Mucosa of stomach (tissue), 1 donor: ENCODE measurements around the gene OSBPL10.

Experiments used
- H3K27me3 ChIP-seq: one replicate; pipeline ENCODE4 v1.7.0; 2013; ENCODE audit warnings: mild to moderate bottlenecking, low read length; ENCODE audit not compliant: control insufficient read depth, insufficient read depth
- H3K36me3 ChIP-seq: one replicate; pipeline ENCODE4 v1.7.0; 2013; ENCODE audit warnings: low read length; ENCODE audit not compliant: control insufficient read depth, insufficient read depth
- H3K4me1 ChIP-seq: one replicate; pipeline ENCODE4 v1.7.0; 2013; ENCODE audit warnings: mild to moderate bottlenecking, low read length; ENCODE audit not compliant: control insufficient read depth, insufficient read depth
- H3K4me3 ChIP-seq: one replicate; pipeline ENCODE4 v1.7.0; 2013; ENCODE audit warnings: low read length
- H3K9ac ChIP-seq: one replicate; pipeline ENCODE4 v1.7.0; 2013; ENCODE audit warnings: mild to moderate bottlenecking, low read length, moderate library complexity
- H3K9me3 ChIP-seq: one replicate; pipeline ENCODE4 v1.7.0; 2013; ENCODE audit warnings: mild to moderate bottlenecking, low read length, moderate library complexity; ENCODE audit not compliant: control insufficient read depth
- donor health status: Pancreatic carcinoma.

The OSBPL10 gene

GRCh38 chr3:31763731-31764130, 217.3 kb downstream of the OSBPL10 start:
- Histone ChIP-seq H3K9ac (no peak overlapping the region), H3K9me3 (no peaks in the 10 kb centered on the region), H3K27me3 (no peaks in the 10 kb centered on the region), H3K4me1 (no peaks in the 10 kb centered on the region), H3K4me3 (no peak overlapping the region), H3K36me3 (no peaks in the 10 kb centered on the region)

DNA sequence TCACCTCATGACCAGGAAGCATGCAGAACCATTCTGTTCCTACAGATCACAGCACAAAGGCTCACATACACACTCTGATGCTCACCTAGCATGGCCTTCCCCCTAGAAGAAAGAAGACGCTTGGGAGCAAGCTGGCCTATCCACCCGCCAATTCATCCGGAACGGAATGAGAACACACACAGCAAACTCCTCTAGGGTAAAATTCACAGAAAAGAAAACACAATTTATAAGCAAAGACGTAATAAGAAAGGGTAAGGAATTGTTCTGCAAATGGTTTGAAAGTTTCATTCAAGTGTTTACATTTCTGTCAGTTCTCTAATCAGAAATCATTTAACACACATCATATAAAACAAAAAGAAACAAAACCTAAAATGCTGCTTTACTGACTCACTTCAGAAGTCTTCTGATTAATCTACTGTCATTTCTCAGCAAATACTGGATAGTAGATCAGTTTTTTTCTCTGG, 218.1 kb downstream of the OSBPL10 start:
- Histone ChIP-seq H3K4me1 (no peaks in the 10 kb centered on the region), H3K36me3 (no peaks in the 10 kb centered on the region), H3K9me3 (no peaks in the 10 kb centered on the region), H3K4me3 (no peak overlapping the region), H3K9ac (no peak overlapping the region), H3K27me3 (no peaks in the 10 kb centered on the region)

DNA sequence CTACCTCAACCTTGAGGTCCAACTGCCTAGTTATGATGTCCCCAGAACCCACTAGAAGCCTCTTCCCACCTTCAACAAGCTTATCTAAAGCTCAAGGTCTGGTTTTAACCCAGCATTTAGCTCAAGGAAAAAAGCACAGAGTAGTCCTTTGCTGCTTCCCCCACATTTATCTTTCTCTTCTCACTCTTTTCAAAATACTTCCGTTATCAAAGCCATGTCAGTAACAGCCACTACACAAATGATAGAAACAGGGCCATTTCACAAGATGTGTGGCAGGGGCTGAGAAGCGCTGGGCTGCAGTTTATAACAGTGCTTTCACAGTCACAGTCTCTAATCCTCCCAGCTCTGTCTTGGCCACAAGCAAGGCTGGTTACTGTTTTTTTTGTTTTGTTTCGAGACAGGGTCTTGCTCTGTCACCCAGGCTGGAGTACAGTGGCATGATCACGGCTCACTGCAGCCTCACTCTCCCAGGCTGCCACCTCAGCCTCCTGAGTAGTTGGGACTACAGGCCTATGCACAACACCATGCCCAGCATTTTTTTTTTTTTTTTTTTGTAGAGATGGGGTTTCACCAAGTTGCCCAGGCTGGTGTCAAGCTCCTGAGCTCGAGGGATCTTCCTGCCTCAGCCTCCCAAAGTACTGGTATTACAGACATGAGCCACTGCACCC, 218.8 kb downstream of the OSBPL10 start:
- H3K27me3 ChIP-seq: no peaks in the 10 kb centered on the region
- no peaks in the 10 kb centered on the region for H3K9me3 ChIP-seq
- no peak overlapping the region for H3K4me3 ChIP-seq
- H3K36me3 ChIP-seq: no peaks in the 10 kb centered on the region
- no peak overlapping the region for H3K9ac ChIP-seq
- H3K4me1 ChIP-seq: no peaks in the 10 kb centered on the region

DNA sequence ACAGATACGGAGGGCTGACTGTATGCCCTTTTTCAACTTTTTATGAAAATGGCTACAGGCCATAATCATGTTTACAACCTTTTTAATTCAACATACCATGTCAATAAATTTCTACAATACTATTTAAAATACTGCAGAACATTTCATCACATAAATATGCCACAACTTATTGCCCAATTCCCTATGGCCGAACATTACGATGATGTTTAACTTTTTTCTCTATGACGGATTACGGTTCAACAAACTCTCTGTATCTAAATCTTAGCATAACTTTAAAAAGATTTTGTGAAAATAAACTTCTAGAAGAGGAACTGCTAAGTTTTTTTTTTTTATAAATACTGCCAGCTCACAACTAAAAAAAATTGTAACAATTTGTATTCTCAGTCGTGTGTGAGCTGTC, 220.4 kb downstream of the OSBPL10 start:
- H3K9ac ChIP-seq: no peak overlapping the region
- no peaks in the 10 kb centered on the region for H3K9me3 ChIP-seq
- H3K27me3 ChIP-seq: no peaks in the 10 kb centered on the region
- H3K4me3 ChIP-seq: no peak overlapping the region
- H3K36me3 ChIP-seq: no peaks in the 10 kb centered on the region
- H3K4me1 ChIP-seq: no peaks in the 10 kb centered on the region

DNA sequence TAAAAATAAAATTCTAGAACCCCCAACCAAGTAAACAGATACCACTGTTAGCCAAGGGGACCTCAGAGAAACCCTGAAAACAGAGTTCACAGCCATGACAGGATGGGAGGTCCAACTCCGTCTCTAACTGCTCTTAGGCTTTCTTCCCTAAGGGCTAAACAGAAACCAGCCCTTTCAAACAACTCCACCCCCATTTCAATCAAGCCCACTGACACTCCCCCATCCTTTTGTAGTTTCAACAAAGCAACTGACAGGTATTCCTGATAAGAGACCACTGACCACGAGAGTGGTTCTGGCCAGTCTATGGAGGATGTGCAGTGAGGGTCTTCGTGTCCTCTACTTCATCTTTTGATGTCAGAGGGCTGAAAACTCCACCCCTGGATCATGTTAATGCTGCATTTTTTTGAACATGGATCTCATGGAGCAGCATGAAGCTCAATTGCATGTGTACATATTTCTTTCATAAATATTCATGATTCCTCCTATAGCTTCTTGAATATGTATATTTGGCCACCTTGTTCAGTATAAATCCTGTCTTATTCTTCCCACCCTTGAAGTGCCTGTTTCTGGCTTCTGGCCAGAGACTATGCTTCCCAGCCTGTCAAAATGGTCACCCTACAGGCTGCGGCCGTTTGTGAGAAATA, 222.6 kb downstream of the OSBPL10 start:
- H3K9me3 ChIP-seq: no peaks in the 10 kb centered on the region
- no peaks in the 10 kb centered on the region for H3K27me3 ChIP-seq
- no peaks in the 10 kb centered on the region for H3K36me3 ChIP-seq
- H3K9ac ChIP-seq: no peak overlapping the region
- H3K4me1 ChIP-seq: no peaks in the 10 kb centered on the region
- H3K4me3 ChIP-seq: no peak overlapping the region

DNA sequence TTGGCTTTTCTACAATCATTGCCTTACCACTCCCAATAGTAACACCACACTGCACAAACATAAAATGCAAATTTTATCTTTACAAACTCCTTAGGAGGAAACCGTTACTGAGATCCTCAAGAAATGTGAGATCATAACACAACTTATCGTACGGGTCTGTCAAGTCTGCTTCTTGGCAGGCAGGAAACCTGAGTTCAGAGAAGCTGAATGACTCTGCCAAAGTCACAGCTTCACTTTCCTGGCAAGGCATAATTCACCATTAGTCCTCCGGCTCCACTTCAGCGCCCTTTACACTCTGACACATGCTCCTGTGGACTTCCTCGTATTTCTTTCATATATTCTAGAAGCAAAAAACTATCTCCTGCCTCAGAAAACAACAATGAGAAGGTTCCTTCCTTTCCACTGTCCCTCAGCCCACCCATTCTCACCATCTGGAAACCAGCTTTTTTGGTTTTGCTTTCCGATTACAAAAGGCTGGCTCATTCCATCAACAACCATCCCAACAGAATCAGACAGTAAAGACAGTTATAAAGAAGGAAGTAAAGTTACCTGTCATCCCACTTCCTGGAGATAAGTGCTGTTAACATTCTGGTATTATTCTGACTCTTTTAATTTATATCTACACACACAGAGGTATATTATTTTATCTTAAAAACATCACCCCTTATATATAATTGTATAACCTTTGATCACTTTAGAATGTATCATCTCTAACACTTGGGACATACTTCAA, 225.0 kb downstream of the OSBPL10 start:
- no peak overlapping the region for H3K4me3 ChIP-seq
- H3K9me3 ChIP-seq: no peaks in the 10 kb centered on the region
- H3K4me1 ChIP-seq: no peaks in the 10 kb centered on the region
- H3K36me3 ChIP-seq: no peaks in the 10 kb centered on the region
- no peak overlapping the region for H3K9ac ChIP-seq
- no peaks in the 10 kb centered on the region for H3K27me3 ChIP-seq

GRCh38 chr3:31754575-31755278, 226.3 kb downstream of the OSBPL10 start:
- H3K27me3 ChIP-seq: no peaks in the 10 kb centered on the region
- H3K4me3 ChIP-seq: no peak overlapping the region
- no peaks in the 10 kb centered on the region for H3K4me1 ChIP-seq
- H3K9me3 ChIP-seq: no peaks in the 10 kb centered on the region
- no peaks in the 10 kb centered on the region for H3K36me3 ChIP-seq
- H3K9ac ChIP-seq: no peak overlapping the region

- Histone ChIP-seq H3K27me3 (no peaks in the 10 kb centered on the region), H3K9ac (no peak overlapping the region), H3K36me3 (no peaks in the 10 kb centered on the region), H3K9me3 (no peaks in the 10 kb centered on the region), H3K4me1 (no peaks in the 10 kb centered on the region), H3K4me3 (no peak overlapping the region)
Observed at GRCh38 chr3:31753050-31753425, 228.0 kb downstream of the OSBPL10 start.

DNA sequence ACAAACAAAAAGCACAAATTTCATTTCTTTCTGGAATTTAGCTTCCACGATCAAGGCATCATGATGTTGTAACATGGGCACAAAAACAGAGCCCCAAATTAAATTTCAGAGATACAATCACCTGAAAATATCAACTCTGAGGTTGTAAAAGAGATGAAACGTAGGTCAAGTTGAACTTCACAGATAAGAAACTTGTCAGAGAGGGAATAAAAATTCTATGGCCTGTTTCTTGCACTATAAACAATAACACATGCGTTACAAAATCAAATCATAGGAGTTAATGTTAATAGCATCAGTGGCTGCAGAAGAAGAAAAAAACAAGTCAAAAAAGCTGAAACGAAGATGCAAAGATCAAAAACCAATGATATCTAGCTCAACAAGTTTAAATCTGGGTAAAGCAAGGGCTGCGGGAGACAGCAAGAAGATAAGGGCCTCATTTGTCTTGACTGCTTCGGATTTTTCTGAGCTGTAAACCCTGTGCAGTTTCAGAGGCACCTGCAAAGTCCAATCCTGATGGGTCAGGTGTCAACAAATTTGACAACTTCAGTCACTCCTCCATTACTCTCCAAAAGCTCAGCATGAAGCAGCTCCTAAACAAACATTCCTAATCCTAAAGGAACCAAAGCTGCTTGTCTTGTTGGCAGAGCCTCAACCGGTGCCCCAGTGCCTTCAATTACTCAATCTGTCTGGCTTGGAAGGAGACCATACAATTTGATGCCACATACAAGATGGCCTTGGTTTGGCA, 228.6 kb downstream of the OSBPL10 start:
- Histone ChIP-seq H3K9ac (no peak overlapping the region), H3K9me3 (no peaks in the 10 kb centered on the region), H3K27me3 (no peaks in the 10 kb centered on the region), H3K4me1 (no peaks in the 10 kb centered on the region), H3K36me3 (no peaks in the 10 kb centered on the region), H3K4me3 (no peak overlapping the region)

GRCh38 chr3:31750341-31750740, 230.7 kb downstream of the OSBPL10 start:
- no peaks in the 10 kb centered on the region for H3K4me1 ChIP-seq

DNA sequence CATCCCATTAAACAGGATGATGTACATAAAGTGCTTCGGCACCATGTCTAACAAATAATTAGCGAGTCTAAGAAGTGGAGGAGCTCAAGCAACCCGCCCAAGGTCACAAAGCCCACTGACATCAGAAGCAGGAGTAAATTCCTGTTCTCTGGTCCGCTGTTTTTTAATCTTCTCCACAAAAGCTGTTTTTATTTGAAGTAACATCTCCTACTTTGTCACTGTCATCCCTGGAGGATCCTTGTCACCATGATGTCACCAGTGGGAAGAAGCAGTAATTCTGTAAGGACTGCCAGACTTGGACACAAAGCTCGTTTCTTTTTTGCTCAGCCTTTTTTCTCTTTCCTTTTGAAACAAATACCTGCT, 232.1 kb downstream of the OSBPL10 start:
- Histone ChIP-seq H3K36me3 (no peaks in the 10 kb centered on the region), H3K9me3 (no peaks in the 10 kb centered on the region)

More at GRCh38 chr3:31750341-31750740, 230.7 kb downstream of the OSBPL10 start:
- Histone ChIP-seq H3K36me3 (no peaks in the 10 kb centered on the region), H3K9me3 (no peaks in the 10 kb centered on the region), H3K4me3 (no peak overlapping the region), H3K27me3 (no peaks in the 10 kb centered on the region), H3K9ac (no peak overlapping the region)

More for the DNA sequence above, 232.1 kb downstream of the OSBPL10 start:
- Histone ChIP-seq H3K9ac (no peak overlapping the region), H3K27me3 (no peaks in the 10 kb centered on the region), H3K4me3 (no peak overlapping the region), H3K4me1 (no peaks in the 10 kb centered on the region)
